Measurements from ENCODE around the gene PUS10. TPM values are rescaled to one million over a fixed set of nuclear protein-coding genes. Genes with fewer than 3 reads are reported as not detected.

Gene PUS10
- total RNA-seq, 4 donors from 2014 or later, result 1.0 to 5.0 (median 3.5) TPM

GRCh38 chr2:60960706-60961105 is 57.3 kb downstream of the PUS10 start:
- ATAC-seq, result no peak
- in situ Hi-C loops (cut with MboI; ENCODE audit: low sequenced_read_pairs in 4 of 4) (no loop called here), intact Hi-C loops (cut with DNase I; ENCODE audit: low total_unique reads) (no loop called here)
- DNase-seq, result no peak
- H3K27me3 ChIP-seq, result no peaks in the 10 kb centered on the region
- TF ChIP-seq POLR2A (IDR thresholded peaks at IDR 0.05), result no peak
- TF ChIP-seq, protein P1, sequence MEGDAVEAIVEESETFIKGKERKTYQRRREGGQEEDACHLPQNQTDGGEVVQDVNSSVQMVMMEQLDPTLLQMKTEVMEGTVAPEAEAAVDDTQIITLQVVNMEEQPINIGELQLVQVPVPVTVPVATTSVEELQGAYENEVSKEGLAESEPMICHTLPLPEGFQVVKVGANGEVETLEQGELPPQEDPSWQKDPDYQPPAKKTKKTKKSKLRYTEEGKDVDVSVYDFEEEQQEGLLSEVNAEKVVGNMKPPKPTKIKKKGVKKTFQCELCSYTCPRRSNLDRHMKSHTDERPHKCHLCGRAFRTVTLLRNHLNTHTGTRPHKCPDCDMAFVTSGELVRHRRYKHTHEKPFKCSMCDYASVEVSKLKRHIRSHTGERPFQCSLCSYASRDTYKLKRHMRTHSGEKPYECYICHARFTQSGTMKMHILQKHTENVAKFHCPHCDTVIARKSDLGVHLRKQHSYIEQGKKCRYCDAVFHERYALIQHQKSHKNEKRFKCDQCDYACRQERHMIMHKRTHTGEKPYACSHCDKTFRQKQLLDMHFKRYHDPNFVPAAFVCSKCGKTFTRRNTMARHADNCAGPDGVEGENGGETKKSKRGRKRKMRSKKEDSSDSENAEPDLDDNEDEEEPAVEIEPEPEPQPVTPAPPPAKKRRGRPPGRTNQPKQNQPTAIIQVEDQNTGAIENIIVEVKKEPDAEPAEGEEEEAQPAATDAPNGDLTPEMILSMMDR (IDR thresholded peaks at IDR 0.05 in 4 of 5, conservative IDR thresholded peaks at IDR 0.05 in 1 of 5), result no peak
- no peak overlapping the region for H3K27ac ChIP-seq
- H3K36me3 ChIP-seq, result peaks cover 0 to 4% of the 10 kb centered on the region in 2 donors
- H3K9me3 ChIP-seq, result no peaks in the 10 kb centered on the region
- no peak overlapping the region for H3K4me3 ChIP-seq
- H3K4me1 ChIP-seq, result no peaks in the 10 kb centered on the region

- no peaks in the 10 kb centered on the region for H3K9me3 ChIP-seq
- H3K27ac ChIP-seq, result no peak overlapping the region
- TF ChIP-seq, protein P1 (IDR thresholded peaks at IDR 0.05 in 4 of 5, conservative IDR thresholded peaks at IDR 0.05 in 1 of 5), result no peak
- TF ChIP-seq POLR2A (IDR thresholded peaks at IDR 0.05), result no peak
- ATAC-seq, result no peak
- intact Hi-C loops (cut with DNase I; ENCODE audit: low total_unique reads), result no loop called here
- peaks cover 0 to 7% of the 10 kb centered on the region in 2 donors for H3K36me3 ChIP-seq
- DNase-seq, result no peak
- no peaks in the 10 kb centered on the region for H3K27me3 ChIP-seq
- in situ Hi-C loops (cut with MboI; ENCODE audit: low sequenced_read_pairs in 4 of 4), result no loop called here
- no peak overlapping the region for H3K4me3 ChIP-seq
- no peaks in the 10 kb centered on the region for H3K4me1 ChIP-seq
These were observed 58.6 kb downstream of the PUS10 start for GRCh38 chr2:60959501-60959900.

DNA sequence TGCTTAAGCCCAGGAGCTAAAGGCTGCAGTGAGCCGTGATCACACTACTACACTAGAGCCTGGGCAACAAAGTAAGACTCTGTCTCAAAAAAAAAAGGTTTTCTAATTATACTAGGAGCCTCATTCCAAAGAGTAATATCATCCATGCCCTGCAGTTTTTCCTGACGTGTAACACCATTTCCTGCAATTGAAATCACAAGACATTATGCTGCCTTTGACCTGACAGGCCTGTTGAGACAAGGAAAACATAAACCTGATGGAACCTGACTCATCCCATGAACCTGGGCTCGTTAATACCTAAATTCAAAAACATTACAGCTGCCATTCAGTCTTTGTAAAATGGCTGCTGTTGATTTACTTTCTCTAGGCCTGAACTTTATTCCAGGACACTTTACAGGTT is 59.3 kb downstream of the PUS10 start:
- in situ Hi-C loops (cut with MboI; ENCODE audit: low sequenced_read_pairs in 4 of 4), result no loop called here

GRCh38 chr2:60958361-60958760 is 59.7 kb downstream of the PUS10 start:
- no peaks in the 10 kb centered on the region for H3K9me3 ChIP-seq
- no peak for DNase-seq
- intact Hi-C loops (cut with DNase I; ENCODE audit: low total_unique reads) (no loop called here), in situ Hi-C loops (cut with MboI; ENCODE audit: low sequenced_read_pairs in 4 of 4) (no loop called here)
- peaks cover 0 to 17% of the 10 kb centered on the region in 2 donors for H3K36me3 ChIP-seq
- H3K27ac ChIP-seq, result no peak overlapping the region
- no peaks in the 10 kb centered on the region for H3K27me3 ChIP-seq
- H3K4me3 ChIP-seq, result no peak overlapping the region
- TF ChIP-seq POLR2A (IDR thresholded peaks at IDR 0.05), result no peak
- TF ChIP-seq, protein P1 (IDR thresholded peaks at IDR 0.05 in 4 of 5, conservative IDR thresholded peaks at IDR 0.05 in 1 of 5), result no peak
- ATAC-seq, result no peak
- H3K4me1 ChIP-seq, result no peaks in the 10 kb centered on the region

More for the DNA sequence above, 59.3 kb downstream of the PUS10 start:
- H3K4me3 ChIP-seq, result no peak overlapping the region
- no peak overlapping the region for H3K27ac ChIP-seq
- peaks cover 0 to 14% of the 10 kb centered on the region in 2 donors for H3K36me3 ChIP-seq
- no peak for DNase-seq
- ATAC-seq, result no peak
- H3K4me1 ChIP-seq, result no peaks in the 10 kb centered on the region
- H3K9me3 ChIP-seq, result no peaks in the 10 kb centered on the region
- intact Hi-C loops (cut with DNase I; ENCODE audit: low total_unique reads), result no loop called here
- H3K27me3 ChIP-seq, result no peaks in the 10 kb centered on the region
- TF ChIP-seq, protein P1 (IDR thresholded peaks at IDR 0.05 in 4 of 5, conservative IDR thresholded peaks at IDR 0.05 in 1 of 5), result no peak
- no peak for TF ChIP-seq POLR2A (IDR thresholded peaks at IDR 0.05)

GRCh38 chr2:60957643-60958042 is 60.4 kb downstream of the PUS10 start:
- TF ChIP-seq, protein P1 (IDR thresholded peaks at IDR 0.05 in 4 of 5, conservative IDR thresholded peaks at IDR 0.05 in 1 of 5), result no peak
- no peak for TF ChIP-seq POLR2A (IDR thresholded peaks at IDR 0.05)
- Histone ChIP-seq H3K27ac (no peak overlapping the region), H3K9me3 (no peaks in the 10 kb centered on the region), H3K4me3 (no peak overlapping the region), H3K27me3 (no peaks in the 10 kb centered on the region), H3K36me3 (peaks cover 0 to 22% of the 10 kb centered on the region in 2 donors), H3K4me1 (no peaks in the 10 kb centered on the region)
- ATAC-seq, result no peak
- in situ Hi-C loops (cut with MboI; ENCODE audit: low sequenced_read_pairs in 4 of 4), result no loop called here
- no peak for DNase-seq
- intact Hi-C loops (cut with DNase I; ENCODE audit: low total_unique reads), result no loop called here
